GM19238 (cell line): ENCODE results near the gene FAM50A.
"Not testable (repeated sequence)": the region's sequence is repeated elsewhere in the genome, so short reads cannot be mapped to it uniquely, and the experiment has no call there.

Experiments
- DNase-seq: peaks from one replicate; pipeline ENCODE4 v3.0.0; 2011; ENCODE audit warnings: low spot score; ENCODE audit not compliant: insufficient read length

FAM50A gene, protein sequence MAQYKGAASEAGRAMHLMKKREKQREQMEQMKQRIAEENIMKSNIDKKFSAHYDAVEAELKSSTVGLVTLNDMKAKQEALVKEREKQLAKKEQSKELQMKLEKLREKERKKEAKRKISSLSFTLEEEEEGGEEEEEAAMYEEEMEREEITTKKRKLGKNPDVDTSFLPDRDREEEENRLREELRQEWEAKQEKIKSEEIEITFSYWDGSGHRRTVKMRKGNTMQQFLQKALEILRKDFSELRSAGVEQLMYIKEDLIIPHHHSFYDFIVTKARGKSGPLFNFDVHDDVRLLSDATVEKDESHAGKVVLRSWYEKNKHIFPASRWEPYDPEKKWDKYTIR

DNA sequence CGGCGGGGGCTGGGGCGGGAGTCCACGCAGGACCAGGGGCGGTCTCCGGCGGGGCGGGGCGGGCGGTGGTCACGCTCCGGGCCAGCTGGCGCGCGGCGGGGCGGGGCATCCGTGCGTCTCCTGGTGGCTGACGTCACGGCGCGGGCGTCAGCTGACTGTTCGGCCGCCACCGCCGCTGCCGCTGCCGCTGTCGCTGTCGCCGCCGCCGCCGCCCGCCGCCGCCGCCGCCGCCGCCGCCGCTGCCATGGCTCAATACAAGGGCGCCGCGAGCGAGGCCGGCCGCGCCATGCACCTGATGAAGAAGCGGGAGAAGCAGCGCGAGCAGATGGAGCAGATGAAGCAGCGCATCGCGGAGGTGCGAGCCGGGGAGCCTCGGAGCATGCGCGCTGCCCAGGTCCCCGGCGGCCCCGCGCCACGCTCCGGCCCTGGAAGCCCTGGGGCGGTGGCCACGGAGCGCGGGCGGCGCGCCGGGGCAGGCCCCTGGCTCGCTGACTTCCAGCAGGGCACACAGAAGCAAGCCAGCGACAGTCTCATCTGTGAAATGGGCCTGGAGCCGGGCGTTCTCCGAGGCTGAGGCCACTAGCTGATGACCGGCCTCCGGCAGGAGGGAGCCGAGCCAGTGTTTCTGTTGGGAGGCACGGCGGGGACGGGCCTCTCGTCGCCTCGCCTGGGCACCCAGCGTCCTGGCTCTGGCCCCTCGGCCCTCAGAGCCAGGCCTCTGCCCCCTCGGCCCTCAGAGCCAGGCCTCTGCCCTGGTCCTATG lies at the start of gene FAM50A:
Gene FAM50A (plus strand): TSS at position 150 of the 763 bp plus-strand sequence. CDS start 95 bp downstream, at position 245.
- DNase-seq: peak; percentile 86

GRCh38 chrX:154396363-154396762 lies 47.6 kb upstream of the FAM50A start:
- DNase-seq: not testable (repeated sequence)

- peak; percentile 63 for DNase-seq
Measured at GRCh38 chrX:154396973-154397887, 46.7 kb upstream of the FAM50A start.

DNA sequence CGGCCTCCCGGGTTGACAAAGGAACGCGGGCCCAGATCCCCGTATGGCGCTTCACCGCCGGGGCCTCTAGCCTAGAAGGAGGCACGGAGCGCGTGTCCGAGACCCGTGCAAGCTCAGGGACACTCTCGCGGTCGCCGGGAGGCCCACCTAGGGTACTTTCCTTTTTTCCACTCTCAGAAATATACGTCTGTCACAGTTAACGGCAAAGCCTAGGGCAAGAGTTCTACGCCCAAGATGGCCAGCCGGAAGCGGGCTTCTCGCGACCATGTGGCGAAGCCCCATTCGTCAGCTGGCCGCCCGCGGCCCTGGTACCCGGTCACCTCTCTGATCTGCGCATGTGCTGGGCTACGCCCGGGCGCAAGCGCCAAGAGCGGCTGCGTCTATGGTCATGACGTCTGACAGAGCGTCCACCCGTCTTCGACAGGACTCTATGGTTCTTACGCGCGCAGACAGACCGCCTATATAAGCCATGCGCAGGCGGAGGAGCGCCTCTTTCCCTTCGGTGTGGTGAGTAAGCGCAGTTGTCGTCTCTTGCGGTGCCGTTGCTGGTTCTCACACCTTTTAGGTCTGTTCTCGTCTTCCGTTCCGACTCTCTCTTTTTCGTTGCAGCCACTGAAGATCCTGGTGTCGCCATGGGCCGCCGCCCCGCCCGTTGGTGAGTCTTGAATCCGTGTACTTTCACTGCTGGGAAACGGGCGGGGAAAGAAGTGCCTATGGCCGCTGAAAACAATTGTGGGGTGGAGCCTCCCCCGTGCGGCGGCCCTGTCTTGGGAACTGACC lies 45.9 kb upstream of the FAM50A start, which contains the start of gene RPL10:
Gene RPL10 (plus strand): TSS at position 490 of the 780 bp plus-strand sequence. CDS start 143 bp downstream, at position 633.
- DNase-seq: peak; percentile 87

GRCh38 chrX:154398668-154399526 lies 45.0 kb upstream of the FAM50A start:
- no peak for DNase-seq

- DNase-seq: no peak
Measured at GRCh38 chrX:154399527-154400368, 44.2 kb upstream of the FAM50A start.

- DNase-seq: not testable (repeated sequence)
Measured at GRCh38 chrX:154400369-154400817, 43.5 kb upstream of the FAM50A start.

- DNase-seq: no peak
Measured at GRCh38 chrX:154401045-154401799, 42.7 kb upstream of the FAM50A start.

- DNase-seq: no peak
Measured at GRCh38 chrX:154401918-154402621, 41.9 kb upstream of the FAM50A start.

- DNase-seq: no peak
Measured at GRCh38 chrX:154402622-154403127, 41.3 kb upstream of the FAM50A start.

- no peak for DNase-seq
Measured at GRCh38 chrX:154403192-154403591, 40.7 kb upstream of the FAM50A start.

GRCh38 chrX:154403858-154404257 lies 40.1 kb upstream of the FAM50A start:
- no peak for DNase-seq

- DNase-seq: no peak
Measured at GRCh38 chrX:154404625-154405192, 39.2 kb upstream of the FAM50A start.

DNA sequence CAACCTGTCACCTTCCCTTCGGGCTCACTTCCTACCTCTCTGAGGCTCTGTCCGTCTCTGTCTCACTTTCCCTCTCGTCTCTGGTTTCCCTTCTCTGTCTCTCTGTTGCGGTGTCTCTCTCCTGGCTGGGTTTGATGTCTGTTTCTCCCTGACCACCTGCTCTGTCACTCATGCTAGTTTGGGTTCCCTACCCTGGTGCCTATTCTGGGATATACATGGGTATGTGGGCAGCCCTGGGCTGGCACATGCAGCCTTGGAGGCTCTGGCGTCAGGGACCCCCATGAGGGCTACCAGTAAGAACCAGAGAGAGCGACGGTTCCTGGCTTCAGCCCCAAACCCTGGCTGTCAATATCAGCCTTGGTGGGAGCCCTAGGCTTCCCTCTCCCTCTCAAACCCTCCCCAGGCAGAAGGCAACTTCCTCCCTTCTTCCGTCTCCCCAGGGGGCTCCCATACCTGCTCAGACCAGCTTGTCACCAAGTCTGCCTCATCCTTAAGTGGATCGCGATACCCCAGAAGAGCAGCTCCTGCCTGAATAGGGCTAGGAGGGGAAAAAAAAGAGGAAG lies 35.2 kb upstream of the FAM50A start:
- DNase-seq: no peak

GRCh38 chrX:154409222-154409871 lies 34.6 kb upstream of the FAM50A start, which contains the start of gene DNASE1L1:
DNASE1L1 (minus strand) TSS chrX:154409254; CDS start chrX:154405568, 3,686 bp downstream.
- DNase-seq: no peak

- peak; percentile 55 for DNase-seq
Measured at GRCh38 chrX:154411981-154412340, 32.0 kb upstream of the FAM50A start.
